ENCODE data around the gene RBM6.
"Not testable (repeated sequence)": the region's sequence is repeated elsewhere in the genome, so short reads cannot be mapped to it uniquely, and the experiment has no call there.

RBM6 gene, protein sequence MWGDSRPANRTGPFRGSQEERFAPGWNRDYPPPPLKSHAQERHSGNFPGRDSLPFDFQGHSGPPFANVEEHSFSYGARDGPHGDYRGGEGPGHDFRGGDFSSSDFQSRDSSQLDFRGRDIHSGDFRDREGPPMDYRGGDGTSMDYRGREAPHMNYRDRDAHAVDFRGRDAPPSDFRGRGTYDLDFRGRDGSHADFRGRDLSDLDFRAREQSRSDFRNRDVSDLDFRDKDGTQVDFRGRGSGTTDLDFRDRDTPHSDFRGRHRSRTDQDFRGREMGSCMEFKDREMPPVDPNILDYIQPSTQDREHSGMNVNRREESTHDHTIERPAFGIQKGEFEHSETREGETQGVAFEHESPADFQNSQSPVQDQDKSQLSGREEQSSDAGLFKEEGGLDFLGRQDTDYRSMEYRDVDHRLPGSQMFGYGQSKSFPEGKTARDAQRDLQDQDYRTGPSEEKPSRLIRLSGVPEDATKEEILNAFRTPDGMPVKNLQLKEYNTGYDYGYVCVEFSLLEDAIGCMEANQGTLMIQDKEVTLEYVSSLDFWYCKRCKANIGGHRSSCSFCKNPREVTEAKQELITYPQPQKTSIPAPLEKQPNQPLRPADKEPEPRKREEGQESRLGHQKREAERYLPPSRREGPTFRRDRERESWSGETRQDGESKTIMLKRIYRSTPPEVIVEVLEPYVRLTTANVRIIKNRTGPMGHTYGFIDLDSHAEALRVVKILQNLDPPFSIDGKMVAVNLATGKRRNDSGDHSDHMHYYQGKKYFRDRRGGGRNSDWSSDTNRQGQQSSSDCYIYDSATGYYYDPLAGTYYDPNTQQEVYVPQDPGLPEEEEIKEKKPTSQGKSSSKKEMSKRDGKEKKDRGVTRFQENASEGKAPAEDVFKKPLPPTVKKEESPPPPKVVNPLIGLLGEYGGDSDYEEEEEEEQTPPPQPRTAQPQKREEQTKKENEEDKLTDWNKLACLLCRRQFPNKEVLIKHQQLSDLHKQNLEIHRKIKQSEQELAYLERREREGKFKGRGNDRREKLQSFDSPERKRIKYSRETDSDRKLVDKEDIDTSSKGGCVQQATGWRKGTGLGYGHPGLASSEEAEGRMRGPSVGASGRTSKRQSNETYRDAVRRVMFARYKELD

DNA sequence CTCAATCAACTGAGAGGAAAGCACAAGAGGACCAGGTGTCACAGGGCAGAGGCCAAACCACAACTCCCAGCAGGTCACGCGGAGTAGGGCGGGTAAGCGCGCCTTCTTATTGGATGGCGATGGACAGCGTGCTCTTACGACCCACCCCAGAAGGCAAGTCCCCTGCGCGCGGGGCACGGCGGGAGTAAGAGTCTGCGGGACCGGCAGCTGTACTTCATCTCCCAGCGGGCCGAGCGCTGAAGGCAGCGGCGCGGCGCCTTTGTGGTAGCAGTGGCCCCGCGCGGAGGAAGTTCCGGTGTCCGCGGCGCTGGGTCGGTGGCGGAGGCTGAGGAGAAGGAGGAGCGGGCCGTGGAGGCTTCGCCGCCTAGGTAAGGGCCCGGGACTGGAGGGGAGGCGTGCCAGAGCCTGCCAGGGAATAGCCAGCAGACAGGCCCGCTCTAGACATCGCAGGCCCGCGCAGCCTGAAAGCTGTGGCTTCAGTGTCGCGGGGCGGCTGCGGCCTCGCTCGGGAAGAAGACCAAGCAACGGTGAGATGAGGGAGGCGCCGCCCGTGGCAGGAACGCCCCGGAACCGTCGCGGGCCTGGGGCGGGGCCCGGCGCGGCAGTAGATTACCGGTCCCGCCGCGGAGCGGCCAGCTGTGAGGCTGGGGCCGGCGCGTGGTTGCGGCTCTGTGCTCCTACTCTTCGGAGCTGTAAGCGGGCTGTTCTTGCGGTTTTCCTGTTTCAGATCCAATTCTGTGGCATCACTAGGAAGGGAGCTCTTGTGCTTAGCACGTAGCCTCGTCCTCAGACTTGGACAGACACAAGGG is at the start of gene RBM6:
TSS of gene RBM6 (plus strand) at position 293 of the 809 bp plus-strand sequence. CDS start 22,492 bp downstream, outside the sequence.
- peak; percentile 95 for DNase-seq

DNA sequence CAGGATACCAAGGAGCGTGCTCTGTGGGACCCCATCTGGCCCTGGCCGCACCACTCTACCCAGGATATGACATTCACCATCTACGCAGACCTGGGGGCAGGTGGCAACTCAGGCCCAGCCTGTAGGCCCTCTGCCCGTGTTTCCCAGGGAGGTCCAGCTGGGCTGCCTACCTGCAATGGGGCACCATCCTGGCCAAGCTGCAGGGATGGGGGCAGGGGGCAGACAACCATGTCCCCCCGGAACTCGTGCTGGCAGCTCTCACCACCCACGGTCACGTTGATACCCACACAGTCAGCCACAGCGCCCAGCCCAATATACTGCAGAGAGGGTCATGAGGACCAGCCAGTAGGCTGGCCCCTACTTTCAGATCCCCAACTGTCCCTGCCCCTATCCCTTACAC is 44.2 kb upstream of the RBM6 start:
- no peak for DNase-seq

DNA sequence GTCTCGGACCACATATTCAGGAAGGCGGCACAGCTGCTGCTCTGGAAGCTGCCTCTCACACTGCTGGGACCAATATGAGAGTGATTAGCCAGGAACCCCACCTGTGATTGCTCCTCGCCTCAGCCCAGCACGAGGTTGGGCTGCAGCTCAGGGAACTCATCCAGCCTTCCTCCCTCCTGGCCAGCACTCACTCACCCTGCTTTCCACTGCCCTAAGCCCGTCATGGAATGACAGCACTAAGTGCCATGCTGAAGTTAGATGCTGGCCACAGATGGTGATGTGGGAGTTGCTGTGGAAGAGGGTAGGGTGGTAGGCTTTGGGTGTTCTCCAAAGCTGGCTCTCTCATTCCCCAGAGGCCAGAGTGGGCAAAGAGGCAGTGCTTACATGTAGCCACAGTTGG is 43.6 kb upstream of the RBM6 start:
- no peak for DNase-seq

DNA sequence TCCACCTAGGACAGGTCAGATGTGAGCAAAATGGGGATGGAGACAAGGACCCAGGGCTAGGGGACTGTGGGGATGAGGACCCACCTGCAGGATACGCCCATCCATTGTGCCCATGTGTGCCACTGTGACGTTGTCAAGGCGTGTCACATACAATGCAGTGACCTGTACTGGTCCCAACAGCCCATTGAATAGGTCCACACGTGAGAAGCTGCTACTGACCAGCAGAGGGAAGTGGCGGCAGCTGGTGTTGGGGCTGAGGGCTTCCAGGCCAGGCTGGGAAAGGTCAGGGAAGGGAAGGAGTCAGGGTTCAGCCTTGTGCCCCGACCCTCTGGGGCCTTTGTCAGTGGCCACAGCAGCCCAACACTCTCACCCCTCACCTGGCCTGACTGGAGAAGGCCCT is 41.0 kb upstream of the RBM6 start:
- no peak for DNase-seq

DNA sequence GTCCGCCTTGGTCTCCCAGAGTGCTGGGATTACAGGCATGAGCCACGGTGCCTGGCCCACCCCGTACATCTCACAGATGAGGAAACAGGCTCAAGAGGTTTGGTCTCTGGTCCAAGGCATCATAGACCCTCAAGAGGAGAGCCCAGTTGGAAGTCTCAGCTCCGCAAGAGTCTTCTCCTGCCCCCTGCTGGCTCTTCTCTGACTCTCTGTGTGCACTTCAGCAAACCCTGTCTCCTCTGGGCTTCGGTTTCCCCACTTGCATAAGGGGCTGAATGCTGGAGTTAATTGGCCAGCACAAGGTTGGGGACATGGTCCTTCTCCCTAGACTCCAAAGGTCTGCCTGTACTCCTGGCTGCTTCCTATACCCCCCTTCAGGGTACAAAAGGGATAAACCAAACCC is 40.1 kb upstream of the RBM6 start:
- no peak for DNase-seq

DNA sequence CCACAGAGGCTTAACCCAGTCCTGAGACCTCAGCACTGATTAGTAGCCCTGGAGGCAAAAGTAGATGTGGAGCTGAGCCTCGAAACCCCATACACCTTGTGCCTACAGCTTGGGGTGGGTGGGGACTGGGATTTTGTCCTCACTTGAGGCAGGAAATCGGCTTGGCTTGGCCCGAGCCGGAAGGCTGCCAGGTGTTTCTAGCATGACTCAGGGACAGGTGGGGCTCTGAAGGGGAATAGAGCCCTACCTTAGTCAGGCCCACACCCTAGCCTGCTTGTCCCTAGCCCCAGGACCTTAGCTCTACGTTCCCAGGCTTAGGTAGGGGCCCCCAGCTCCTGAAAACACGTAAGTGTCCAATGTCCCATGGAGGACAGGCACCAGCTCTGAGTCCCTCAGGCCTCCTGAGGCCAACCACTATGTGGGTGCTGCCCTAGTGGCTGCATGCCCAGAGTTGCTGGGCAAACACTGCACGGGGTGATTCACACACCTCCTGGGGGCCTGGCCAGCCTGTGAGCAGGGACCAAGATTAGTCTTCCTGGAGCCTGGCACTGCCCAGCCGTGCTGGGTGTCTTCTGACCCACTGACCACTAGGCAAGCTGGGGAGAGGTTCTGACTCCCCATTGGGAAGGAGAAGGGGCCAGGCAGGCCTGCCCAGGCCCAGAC is 39.3 kb upstream of the RBM6 start:
- no peak for DNase-seq

DNA sequence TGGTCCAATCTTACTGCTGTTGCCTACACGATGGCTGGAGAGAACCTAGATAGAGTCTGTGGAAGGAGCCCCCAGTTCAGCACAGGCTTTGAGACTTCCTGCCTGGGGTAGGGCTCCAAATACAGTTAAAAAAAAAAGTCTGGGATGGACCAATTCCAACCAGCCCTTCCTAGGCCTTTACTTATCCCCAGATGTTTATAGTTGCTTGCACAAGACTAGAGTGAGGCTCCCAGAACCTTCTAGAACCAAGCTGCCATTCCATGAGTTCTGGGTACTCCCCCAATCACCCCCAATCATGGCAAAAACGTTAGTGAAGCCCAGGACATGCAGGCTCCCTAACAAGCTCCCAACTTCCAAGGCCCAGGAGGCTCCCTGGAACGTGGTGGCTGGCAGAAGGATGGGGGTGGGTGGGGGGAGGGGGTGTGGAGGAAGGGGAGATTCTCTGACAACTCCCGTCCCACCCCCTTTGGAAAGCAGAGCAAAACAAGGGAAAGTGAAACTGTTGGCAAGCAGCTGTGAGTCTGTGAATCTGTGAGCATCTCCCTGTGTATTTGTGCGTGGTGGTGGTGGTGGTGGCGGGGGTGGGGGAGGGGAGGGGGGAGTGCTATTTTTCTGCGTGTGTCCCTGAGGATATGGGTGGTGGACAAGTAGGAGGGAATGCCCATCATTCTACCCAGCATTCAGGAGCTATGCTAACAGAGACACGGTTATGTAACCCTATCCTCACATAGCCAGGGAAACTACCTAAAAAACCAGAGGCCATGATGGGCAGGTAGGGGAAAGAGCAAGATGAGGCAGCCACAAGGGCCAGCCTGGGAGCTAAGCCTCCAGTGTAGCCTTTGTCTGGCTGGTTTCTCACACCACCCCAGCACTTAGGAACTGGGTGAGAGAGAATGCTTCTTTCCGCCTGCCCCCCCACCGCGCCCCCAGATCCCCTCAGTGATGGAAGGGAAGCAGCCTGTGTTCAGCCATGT is 38.3 kb upstream of the RBM6 start:
- no peak for DNase-seq

DNA sequence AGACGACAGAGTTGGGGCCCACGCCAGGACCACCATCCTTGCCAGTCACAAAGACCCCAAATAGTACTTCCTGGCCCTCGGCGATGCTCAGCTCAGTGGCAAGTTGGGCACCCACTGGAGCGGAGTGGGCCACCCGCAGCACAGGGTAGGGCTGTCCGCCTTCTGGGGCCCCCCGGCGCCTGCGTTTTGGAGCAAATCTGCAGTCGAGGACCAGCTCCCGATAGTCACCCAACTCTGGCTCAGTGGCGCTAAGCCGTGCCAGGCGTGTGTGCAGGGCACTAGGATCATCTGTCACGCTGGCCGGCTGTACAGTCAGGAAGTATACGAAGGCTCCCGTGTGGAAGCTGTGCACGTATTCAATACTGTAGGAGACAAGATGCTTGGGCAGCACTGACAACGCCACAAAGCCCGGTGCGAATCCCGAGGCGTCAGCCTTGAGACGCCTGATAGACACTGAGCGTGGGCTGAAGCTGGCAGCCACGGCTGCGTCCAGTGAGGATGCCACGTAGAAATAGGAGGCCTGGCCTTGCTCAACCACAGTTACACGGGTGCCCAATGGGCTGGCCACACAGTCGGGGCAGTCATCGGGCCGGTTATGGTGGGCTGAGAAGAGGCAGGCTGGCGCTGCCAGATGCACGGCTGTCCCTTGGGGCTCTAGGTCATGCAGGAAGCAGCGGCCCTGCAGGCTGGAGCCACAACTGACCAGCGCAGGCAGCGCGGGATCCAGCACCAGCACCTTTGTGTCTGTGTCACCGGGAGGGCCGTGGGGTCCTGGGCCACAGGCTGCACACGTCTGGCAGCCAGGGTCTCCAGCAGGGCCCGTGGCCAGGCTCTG is 37.2 kb upstream of the RBM6 start:
- DNase-seq, result no peak

DNA sequence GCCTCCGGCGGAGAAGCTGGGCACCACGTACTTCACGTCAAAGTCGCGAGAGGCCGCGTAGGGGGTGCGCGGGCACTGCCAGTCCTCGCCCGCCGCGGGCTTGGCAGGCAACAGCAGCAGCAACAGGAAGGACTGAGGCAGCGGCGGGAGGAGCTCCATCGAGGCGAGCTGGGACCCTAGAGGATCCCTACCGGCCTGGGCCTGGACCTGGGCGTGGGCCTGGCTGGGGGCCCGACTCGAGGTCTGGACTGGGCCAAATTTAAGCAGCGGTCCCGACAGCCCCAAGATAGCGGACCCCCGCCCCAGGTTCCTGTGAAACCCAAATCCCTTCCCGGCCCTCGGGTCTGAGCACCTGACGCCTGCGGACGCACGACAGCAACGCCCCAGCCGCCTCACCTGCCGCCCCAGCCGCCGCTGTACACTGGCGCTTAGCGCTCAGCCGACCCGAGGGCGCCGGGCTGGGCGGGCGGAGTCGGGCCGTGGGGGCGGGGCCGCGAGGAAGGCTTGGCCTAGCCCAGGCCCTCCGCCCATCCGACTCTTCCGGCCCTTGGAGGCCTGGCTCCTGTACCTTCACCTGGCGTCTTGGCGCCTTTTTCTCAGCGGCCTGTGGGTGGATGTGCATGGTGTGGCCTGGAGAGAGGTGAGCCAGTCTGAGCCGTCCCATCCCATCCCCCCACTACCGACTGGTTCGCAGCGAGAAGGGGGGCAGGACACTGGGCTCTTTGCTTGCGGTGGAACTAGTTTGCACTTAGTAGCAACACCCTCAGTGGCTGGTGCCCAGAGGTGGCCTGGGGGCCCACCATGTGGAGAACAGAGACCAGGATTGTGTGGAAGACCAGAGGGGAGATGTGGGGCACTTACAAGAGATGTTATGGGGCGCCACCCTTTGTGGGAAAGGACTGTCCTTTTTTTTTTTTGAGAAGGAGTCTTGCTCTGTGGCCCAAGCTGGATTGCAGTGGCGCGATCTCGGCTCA is 36.2 kb upstream of the RBM6 start, which contains the start of gene MST1R:
TSS of gene MST1R (minus strand) at position 423 of the 974 bp plus-strand sequence. CDS start at position 159, 264 bp downstream.
- DNase-seq, result peak; percentile 85

DNA sequence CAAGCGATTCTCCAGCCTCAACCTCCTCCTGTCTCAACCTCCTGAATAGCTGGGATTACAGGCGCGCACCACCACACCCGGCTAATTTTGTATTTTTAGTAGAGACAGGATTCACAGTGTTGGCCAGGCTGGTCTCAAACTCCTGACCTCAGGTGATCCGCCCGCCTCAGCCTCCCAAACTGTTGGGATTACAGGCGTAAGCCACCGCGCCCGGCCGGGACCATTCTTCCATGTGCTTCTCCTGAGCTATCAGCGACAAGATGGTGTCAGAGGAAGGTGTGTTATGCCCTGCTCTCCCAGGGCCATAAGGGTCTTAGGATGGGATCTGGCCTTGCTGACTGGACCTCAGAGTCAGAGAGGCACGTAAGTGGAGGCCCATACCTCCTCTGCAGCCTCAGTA is 35.5 kb upstream of the RBM6 start:
- DNase-seq, result not testable (repeated sequence)

DNA sequence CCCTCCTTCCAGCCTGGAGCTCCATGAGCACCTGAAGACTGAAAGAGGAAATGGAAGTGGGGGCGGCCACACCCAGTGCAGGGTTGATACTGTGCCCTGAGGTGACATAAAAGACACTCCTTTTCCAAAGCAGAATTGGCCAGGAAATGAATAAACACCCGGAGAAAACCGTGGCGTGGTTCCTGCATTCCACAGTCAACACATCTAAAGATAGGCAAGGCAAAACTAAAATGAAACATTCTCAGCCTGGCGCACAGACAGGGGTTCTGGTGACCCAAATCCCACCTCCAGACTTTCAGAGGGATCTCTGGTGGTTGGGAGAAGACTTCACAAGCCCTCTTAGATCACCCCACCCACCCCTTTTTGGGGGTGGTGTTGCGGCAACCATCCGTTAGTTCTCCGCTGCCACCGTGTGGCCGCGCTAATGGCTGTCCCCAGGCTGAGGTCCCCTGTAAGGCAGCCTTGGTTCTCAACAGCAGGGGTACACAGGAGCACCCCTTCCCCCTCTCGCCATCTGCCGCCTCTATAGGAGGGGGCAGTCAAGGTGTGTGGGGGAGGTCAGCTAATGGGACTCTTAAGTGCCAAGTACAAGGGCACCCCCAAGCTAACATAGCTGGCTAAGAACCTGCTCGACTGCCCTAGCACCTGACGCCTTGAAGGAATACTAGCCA is 33.7 kb upstream of the RBM6 start:
- peak; percentile 57 for DNase-seq

DNA sequence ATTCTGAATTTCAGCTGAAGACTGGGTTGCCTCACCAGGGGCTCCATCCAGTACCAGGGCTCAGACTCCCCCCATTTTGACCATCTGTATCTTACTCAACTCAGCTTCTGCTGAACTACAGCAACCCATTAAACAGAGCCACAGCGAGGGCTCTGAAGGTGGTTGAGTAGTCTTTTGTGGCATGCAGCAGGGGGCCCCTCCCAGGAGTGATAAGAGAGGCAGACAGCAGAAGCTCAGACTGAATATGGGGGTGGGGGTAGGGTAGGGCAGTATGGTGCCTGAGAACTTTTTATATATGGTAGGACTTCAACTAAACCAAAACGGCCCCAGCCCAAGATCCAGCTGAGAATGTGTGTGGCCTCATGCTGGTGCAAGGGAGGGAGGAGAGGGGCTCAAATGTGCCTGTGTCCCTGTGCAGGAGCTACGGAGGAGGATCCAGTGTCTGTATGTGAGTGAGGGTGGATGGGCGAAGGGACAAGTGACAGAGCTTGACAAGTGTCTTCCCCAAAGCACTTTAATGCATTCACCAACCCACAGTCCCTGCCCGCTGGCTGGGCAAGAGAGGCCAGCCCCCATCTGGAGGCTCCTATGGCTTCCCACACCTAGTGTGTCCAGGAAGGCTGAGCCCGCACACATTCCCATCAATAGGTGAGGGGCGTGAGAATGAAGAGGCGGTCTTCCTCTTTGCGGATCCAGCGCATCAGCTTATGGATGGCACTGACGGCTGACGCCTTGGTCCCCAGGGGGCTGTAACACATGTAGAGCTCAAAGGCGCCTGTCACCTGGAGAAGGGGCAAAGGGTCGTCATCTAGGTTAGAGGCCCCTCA is 31.4 kb upstream of the RBM6 start:
- DNase-seq, result no peak

DNA sequence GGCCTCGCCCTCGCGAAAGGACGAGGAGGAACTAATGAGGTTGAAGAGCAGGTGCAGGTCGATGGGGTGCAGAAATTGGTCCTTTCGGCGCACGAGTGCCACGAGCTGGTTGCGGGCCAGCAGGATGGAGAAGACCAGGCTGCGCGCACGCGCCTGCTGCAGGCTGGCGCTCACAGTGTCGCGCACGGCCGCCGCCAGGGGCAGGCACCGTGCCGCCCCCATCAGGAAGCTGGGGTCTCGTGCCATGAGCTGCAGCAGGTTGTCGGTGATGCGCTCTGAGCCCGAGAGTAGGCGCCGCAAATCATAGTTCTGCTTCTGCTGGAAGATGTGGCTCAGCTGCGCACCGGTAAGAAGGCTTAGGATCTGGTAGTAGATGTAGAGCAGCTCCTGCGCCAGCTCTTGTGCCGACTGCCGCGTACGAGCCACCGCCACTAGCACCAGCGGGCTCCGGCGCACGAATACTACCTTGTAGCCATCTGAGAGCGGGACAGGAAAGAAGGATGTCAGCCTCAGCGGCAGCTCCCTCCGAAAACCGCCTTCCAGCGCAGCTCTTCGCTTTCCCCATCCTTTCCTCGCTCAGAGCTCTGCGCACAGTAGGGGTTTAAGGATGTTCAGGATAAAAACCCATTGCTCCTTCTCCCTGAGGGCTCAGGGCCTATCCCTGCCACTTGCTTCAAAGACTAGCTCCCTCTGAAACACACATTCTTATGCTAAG is 29.4 kb upstream of the RBM6 start:
- DNase-seq, result no peak

DNA sequence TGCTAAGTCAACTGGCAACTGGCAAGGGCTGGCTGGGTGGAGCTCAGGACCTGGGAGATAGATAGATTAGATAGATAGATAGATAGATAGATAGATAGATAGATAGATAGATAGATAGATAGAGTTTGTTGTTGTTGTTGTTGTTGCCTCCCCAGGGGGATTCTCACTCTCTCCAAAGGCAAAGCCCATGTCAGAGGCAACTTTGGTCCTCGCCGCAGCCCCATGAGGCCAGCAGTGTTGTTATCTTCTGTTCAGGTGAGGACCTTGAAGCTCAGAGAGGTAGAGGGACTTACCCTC is 28.9 kb upstream of the RBM6 start:
- no peak for DNase-seq

DNA sequence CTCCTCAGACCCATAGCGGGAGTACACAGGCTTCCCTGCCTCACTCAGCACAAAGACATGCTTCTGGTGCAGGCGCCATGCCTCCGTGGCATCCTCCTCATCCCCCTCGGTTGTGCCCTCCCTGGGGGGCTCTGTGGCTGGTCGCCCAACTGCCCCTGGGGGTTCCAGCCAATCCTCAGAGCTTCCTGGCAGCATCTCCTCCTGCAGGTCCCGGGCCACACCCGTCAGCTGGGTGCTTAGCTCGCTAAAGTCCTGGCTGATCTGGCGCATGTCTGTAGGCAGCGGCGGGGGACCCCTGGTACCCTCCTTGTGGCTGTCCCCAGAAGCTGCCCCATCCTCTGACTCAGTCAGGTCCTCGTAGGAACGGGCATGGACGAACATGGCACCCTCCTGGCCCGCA is 28.3 kb upstream of the RBM6 start:
- DNase-seq, result no peak

DNA sequence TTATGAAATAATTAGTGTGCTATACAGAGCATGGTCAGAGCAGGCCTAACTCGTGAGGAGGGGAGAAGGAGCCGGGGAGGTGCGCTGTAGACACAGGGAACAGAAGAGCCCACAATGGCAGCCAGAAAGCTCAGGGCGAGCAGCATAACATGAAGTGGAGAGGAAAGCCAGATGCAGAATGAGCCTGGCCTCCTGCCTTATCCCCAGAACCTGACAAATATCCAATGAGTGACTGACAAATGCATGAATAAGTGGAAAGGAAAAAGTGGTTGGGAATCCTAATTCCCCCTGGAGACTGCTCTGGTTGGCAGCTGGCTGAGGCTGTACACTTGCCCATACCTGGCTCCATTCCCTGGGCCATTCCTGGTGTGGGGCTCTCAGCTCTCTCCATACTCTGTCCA is 27.1 kb upstream of the RBM6 start:
- DNase-seq, result no peak
